GM19395 (cell line): ENCODE data around the gene NHP2.
"Not testable (repeated sequence)": the region's sequence is repeated elsewhere in the genome, so short reads cannot be mapped to it uniquely, and the experiment has no call there.

Source experiments
- ATAC-seq: cut with Tn5 transposase; IDR thresholded peaks from one replicate; pipeline ENCODE4 v1.9.1; 2021; ENCODE audit warnings: mild to moderate bottlenecking, moderate library complexity; ENCODE audit not compliant: unreplicated experiment

NHP2 gene

DNA sequence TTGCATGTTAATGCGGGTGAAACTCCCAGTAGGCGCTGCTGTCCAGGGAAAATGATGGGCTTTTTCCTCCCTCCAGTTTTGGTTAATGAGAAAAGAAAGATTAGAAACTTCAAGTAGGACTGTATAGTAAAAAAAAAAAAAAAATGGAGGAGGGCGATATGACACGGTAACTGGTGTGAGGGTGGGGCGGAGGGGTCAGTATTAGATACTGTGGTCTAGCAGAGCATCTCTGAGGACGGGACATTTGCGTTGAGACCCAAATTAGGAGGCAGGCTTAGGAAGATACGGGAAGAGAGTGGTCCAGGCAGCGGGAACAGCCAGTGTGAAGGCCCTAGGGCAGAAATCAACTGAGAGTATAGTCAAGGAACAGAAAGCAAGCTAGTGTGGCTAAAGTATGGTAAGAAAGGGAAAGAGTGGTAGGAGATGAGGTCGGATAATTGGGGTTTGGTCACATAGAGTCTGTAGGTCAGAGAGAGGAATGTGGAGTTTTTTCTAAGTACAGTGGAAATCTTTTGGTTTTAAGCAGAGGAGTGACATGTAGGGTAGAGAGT is 22.2 kb downstream of the NHP2 start:
- no peak for ATAC-seq

DNA sequence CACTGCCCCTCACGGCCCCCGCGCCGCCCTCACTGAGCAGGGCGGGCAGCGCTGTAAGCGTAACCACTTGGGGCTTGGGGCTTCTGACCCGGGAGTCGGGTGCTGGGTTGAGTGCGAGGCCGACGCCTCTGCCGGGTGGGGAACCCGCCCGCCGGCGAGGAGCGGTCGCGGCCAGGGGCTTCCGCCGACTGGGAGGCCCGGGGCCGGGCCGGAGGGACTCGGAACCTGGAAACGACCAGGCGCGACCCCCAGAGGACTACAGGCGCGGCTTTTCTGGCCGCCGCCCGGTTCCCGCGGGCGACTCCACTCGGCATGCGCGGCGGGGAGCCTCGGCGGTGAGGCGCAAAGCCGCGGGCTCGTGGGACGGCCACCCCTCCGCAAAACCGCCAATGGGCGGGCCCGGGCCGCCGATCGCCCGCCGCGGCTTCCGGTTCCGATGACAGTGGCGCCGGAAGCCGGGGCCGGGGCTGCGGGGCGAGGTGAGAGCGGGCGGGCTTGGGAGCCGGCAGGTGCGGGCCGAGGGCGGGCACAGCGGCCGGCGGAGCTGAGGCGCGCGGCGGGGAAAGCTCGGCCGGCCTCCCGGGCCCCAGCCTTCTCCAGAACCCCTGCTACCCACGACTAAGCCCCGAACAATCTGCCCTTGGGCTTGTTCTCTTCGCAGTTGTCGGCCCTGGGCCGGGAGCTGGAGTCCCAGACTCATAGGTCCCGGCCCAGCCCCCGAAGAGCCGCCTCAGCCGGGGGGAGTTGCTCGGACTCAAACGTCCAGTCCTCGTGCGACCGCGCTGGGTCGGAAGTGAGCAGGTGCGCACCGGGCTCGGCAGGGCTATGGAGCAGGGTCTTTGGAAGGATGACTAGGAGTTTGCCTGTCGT is 22.9 kb downstream of the NHP2 start, which contains the start of gene RMND5B:
Gene RMND5B (plus strand): TSS at position 439 of the 870 bp plus-strand sequence. CDS start 7,106 bp downstream, outside the sequence.
- ATAC-seq = peak; percentile 86

DNA sequence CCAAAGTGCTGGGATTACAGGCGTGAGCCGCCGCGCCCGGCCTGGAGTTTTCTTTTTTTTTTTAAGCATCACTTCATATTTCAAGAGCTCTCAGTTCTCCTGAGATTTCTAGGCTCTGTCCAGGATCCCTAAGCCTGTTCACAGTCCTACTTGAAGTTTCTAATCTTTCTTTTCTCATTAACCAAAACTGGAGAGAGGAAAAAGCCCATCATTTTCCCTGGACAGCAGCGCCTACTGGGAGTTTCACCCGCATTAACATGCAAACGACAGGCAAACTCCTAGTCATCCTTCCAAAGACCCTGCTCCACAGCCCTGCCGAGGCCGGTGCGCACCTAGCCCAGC is 23.5 kb downstream of the NHP2 start:
- ATAC-seq = not testable (repeated sequence)

DNA sequence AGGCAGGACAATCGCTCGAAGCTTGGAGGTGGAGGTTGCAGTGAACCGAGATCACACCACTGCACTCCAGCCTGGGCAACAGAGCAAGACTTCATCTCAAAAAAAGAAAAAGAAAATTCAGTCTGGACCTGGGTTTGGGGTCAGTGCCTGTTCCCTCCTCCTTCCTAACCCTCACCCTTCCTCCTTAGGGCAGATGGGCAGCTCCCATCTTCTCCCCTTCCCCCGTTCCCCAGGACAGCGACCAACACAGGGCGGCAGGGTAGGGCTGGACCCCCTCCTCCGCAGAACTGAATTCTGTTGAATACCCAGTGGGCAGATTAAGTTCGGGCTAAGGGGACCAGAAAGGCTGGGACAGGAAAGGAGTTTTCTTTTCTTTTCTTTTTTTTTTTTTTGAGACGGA is 24.4 kb downstream of the NHP2 start:
- ATAC-seq = no peak

DNA sequence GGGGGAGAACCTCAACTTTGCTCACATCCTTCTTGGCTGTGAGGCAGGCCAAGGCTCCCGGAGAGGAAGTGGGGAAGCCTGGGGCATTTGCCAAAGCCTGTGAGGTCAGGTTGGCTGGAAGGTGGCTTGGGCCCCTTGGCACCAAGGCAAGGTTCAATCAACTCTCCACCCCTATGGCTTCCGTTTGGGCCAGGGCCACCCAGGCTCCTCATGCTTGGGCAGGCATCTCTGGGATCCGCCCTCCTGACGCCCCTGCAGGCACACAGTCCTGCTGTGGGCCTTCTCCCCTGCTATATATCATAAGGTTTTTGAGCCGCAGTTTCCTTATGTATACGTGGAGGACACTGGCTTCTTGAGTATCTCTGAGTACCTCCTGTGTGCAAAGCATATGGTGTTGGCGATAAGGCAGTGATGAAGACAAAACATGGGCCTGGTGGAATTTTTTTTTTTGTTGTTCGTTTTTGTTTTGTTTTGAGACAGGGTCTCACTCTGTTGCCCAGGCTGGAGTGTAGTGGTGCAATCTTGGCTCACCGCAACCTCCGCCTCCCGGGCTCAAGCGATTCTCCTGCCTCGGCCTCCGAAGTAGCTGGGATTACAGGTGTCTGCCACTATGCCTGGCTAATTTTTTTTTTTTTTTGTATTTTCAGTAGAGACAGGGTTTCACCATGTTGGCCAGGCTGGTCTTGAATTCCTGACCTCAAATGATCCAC is 26.2 kb downstream of the NHP2 start:
- ATAC-seq = not testable (repeated sequence)

DNA sequence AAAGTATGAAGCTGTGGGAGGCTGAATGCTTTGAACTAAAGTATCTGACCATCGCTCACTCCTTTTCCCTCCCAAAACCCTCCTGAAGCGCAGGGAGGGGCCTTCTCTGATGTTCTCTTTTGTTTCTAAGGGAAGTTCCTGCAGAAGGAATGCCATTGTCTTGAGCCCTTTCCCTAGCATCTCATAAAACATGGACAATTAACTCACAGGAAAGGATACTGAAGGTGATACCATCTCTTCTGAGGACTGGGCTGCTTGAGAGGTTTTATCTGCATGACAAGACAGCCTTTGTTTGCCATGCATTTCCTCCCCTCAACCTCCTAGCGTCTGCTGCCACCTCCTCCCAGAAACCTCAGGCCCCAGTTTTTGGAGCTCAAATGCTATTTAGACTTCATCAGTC is 27.1 kb downstream of the NHP2 start:
- no peak for ATAC-seq

DNA sequence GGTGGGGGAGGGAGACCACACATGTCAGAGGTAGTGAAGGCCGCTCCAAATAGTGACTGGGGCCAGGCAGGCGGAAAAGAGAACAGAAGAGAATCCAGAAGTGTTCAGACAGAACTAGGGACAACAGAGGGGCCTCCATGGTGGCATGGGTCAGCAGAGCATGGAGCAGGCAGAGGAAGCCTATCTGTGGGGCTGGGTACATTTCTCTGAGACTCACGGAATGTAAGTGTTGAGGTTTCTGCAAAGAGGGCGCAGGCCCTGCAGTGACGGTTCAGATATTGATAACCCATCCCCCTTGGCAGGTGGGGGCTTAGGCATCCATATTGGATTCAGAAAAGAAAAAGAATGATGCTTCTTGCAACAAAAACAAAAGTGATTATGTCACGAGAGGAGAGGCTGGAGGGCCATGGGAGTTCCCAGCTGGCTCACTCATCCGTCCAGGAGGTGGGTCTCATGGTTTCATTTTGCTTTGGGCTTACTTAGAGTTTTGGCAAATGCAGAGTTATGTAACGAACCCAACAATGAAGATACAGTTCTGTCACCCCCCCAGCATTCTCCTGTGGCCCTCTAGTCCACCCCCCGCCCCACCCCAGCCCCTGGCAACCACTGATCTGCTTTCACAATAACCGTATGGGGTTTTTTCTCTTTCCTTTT is 28.3 kb downstream of the NHP2 start:
- no peak for ATAC-seq

DNA sequence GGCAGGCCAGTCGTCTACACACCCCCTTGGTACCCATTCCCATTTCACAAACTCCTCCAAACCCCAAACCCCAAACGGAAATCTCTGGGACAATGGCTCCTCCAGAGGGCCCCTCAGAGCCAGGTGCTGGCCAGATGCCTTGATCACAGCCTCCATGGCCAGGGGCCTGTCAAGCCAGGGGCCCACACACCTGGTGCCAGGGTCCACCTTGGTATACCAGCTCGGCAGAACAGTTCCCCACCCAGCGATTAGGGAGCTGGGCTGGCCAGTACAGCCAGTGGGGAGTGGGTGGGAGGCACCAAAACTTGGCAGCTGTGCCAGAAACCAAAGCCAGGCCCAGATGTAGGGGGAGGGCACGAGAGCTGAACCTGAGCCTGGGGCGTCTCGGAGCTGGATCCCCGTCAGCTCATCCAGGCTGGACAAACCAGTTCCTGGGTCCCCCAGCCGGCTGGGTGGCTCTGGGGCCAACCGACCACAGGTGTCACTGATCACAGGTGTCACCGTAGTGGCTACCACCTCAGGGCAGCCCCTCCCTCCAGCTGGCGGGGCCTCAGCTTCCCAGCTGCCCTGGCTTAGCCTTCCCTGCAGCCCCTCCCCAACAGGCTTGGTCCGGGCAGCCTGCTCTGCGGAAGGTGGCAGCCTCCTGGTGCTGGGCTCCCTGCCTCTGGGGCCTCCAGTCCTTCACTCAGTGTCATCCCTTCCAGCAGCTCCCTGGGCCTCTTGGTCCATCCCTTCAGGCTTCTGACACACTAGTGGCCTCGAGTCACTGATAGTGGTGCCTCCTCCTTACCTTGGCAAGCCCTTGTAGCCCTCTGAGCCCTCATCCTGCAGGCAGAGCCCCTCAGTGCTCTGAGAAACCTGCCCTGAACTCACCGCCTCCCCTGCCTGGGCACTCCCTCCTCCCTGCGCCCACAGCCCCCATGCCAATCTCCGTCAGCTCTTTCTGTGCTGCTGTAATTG is 29.4 kb downstream of the NHP2 start:
- no peak for ATAC-seq

DNA sequence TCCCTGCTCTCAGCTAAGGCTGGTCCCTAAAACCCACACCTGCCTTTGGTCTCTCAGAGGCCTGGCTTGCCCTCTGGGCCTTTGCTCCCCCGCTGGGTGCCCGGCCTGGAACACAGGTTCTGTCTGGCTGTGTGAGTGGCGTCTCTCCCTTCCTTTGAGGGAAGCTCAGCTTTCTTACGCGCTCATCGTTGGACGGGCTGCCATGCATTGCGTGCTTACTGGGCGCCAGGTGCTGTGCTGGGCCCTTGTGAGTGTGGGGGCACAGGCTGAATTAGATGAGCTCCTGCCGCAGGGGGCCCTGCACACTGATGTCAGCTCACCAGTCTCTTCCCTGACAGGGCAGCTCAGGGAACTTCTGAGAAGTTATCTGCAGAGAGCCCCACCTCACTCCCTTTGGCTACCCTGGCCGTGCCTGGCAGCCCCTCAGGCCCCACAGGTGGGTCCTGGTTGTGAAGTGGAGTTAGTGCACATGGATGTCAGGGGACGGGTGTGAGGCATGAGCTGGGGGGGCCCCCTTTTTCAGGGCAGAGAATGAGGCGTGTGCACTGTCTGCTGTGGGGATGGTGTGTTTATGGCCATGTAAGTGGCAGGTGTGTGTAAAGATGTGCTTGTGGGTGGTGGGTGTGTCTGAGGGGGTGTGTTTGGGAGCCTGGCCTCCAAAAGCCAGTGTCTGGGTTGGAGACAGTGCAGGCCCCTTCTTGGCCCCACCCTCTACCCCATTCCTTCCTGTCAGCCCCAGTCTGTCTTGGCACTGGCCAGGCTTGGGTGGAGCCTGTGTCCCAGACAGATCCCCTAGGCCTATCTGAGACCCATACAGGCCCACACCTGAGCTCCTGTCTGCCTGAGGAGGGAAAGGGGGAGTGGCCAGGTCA is 30.4 kb downstream of the NHP2 start:
- no peak for ATAC-seq

DNA sequence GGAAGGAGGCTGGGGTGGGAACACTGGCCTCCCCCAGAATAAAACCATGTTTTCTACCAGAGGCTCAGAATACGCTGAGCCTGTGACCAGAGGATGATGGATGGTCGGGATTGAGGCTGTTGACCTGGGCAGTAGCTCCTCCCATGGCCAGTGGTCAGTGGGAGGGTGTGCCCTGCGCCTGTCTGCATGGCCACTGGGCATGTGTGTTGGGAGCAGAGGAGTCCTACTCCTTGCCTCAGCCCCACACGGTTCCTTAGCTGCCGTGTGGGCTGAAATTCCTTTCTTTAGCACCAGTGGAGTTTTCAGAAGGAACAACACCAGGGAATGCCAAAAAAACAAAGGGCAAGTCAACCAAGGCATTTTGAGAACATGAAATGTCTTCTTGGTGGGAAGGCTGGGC is 31.3 kb downstream of the NHP2 start:
- ATAC-seq = no peak

DNA sequence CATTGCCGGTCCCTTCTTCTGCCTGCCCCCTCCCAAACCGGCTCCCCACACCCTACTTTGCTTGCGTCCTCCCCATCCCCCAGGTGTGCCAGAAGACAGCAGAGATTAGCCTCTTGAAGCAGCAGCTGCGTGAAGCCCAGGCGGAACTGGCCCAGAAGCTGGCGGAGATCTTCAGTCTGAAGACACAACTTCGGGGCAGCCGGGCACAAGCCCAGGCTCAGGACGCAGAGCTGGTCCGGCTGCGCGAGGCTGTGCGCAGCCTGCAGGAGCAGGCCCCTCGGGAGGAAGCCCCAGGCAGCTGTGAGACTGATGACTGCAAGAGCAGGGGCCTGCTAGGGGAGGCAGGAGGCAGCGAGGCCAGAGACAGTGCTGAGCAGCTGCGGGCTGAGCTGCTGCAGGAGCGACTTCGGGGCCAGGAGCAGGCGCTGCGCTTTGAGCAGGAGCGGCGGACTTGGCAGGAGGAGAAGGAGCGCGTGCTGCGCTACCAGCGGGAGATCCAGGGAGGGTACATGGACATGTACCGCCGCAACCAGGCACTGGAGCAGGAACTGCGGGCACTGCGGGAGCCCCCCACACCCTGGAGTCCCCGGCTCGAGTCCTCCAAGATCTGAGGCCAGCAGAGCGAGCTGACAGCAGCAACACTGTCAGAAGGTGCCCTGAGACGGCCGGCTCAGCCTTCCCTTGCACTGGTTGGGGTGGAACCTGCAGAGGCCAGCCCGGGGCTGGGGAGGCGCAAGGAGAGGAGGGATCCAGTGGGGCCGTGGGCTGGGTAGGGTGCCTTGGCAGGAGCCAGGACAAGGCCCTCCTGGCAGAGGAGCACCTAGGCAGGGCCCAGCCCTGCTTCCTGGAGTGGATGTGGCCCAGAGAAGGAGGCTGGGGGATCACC is 32.1 kb downstream of the NHP2 start:
- no peak for ATAC-seq

DNA sequence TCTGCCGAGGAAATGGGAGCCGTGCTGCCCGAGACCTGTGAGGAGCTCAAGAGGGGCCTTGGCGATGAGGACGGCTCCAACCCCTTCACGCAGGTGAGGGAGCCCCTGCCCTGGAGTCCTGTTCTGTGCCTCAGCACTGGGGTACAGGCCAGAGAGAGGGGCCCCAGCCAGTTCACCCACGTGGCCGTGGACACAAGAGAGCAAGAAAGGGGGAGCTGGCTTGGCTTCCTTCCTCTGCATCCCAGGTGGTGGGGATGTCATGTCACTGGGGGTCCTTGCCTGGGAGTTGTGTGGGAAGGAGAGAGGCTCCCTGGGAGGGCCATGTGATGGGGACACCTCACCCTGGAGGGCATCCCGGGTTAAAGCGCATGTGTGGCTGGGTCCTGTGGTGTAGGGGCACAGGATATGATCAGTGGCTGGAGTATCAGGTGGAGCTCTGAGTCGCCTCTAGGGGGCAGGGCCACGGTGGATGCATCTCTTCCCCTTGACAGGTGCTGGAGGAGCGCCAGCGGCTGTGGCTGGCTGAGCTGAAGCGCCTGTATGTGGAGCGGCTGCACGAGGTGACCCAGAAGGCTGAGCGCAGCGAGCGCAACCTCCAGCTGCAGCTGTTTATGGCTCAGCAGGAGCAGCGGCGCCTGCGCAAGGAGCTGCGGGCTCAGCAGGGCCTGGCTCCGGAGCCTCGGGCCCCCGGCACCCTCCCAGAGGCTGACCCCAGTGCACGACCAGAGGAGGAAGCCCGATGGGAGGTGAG is 32.9 kb downstream of the NHP2 start:
- ATAC-seq = peak; percentile 83

DNA sequence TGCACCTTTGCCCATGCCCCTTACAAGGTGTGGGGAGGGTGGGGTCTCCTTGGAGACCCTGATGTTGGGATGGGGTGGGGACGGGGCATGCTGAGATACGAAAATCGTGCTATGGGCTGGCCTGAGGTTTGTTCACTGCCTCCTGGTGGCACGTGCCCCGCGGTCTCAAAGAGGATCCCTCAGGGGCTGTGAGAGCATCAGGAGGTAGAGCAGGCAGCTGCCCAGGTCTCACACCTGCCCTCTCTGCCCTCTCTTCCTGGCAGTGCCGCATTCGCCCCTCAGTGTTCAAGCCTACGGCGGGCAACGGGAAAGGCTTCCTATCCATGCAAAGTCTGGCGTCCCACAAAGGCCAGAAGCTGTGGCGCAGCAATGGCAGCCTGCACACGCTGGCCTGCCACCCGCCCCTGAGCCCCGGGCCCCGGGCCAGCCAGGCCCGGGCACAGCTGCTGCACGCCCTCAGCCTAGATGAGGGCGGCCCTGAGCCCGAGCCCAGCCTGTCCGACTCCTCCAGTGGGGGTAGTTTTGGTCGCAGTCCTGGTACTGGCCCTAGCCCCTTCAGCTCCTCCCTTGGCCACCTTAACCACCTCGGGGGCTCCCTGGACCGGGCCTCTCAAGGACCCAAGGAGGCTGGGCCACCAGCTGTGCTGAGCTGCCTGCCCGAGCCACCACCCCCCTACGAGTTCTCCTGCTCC is 33.6 kb downstream of the NHP2 start:
- ATAC-seq = no peak

DNA sequence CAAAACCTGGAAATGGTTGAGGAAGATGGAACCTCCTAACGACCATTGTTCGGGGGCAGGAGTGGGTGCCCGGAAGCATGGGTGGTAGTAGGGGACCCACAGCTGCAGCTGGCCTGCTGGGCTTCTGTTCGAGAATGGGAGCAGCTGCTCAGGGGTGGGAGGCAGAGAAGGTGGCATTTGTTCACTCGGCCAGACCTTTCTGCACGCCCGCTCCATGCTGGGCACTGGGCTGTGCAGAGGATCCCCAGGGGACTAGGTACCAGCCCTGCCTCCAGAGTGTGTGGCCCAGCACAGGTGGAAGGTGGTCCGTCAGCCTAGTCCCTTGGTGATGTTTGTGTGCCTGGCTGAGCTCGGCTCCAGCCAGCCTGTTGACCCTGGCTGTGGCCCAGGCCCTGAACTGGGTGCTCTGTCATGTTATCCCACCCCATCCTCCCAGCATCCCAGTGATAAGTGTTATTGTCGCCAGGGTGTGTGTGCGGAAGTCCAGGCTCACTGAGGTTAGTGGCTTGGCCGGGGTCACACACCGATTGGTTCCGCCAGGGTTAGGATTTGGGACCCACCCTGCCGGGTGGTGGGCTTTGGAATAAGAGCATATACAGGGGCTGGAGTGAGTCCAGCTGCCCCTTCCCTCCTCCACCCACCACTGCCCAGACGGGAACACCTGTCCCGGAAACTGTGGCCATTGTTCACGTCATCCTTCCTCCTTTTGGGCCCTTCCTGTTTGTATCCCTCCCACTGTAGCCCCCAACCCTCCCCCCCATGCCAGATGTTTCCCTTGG is 35.6 kb downstream of the NHP2 start:
- no peak for ATAC-seq

DNA sequence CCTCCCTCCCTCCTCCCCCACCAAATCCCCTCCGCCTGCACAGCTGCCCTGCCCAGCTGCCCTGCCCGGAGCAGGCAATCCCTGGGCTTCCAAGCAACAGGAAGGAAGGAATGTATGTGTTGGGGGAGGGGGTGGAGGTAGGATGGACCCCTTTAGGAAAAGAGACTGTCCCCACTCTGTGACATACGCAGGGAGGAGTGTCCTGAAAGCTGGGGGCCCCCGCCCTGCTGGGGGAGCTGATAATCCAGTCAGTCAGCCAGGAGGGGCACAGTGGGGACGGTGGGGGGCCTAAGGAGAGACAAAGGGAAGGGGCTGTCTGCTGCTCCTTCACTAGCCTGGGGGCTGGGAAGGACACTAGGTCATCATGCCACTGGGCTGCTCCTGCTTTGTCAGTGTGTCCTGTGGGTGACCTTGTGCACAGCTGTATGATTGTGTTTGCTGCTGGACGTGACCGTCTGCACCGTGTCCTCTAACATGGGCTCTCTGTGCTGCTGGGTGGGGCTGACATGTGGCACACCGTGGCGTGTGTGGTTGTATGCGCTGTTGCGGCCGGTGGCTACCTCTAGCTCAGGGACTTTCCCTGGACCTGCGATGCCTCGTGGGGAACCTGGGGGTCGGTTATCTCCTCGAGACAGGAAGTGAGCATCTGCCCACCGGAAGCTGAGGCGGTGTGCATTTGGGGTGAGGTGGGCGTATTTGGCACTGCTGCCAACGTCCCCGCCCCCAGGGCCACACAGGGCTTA is 37.4 kb downstream of the NHP2 start:
- peak; percentile 26 for ATAC-seq

DNA sequence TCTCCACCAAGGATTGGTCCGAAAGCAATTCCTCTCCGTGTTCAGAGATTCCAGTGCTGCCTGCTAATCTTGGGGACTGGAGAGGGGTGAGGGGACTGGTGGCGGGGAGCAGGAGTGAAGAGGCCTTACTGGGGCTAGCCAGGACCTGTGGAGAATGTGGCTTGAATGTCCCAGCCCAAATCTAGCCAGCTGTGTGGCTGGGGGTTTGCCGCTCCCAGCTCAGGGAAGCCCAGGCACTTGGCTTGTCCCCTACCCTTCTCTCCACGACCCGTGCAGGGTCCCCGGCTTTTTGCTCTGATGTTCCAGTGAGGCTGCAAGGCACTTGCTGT is 37.9 kb downstream of the NHP2 start:
- no peak for ATAC-seq
